GM19025 (cell line): ENCODE data around the gene FTHL17.

Experiments
- ATAC-seq: cut with Tn5 transposase; IDR thresholded peaks from one replicate; pipeline ENCODE4 v1.9.1; 2021; ENCODE audit warnings: mild to moderate bottlenecking, low read depth, moderate library complexity; ENCODE audit not compliant: unreplicated experiment

The FTHL17 gene

DNA sequence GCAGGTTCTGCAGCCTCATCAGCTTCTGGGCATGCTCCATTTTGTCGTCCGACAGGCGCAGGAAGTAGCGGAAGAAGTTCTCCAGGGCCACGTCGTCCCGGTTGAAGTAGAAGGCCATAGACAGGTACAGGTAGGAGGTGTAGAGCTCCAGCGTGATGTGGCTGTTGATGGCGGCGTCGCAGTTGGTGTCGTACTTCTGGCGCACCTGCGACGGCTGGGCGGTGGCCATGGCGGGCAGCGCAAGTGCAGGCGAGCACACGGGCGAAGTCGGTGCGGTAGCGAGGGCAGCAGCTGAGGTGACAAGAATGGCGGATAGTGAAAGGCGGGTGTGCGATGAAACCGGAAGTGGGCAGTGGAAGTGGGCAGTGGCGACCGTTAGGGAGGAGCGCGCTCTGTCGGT, at the start of gene FTHL17:
Gene FTHL17, minus strand, starts transcription at position 317 of the 400 bp plus-strand sequence. Its CDS starts 88 bp downstream, at position 229.
- no peak for ATAC-seq

DNA sequence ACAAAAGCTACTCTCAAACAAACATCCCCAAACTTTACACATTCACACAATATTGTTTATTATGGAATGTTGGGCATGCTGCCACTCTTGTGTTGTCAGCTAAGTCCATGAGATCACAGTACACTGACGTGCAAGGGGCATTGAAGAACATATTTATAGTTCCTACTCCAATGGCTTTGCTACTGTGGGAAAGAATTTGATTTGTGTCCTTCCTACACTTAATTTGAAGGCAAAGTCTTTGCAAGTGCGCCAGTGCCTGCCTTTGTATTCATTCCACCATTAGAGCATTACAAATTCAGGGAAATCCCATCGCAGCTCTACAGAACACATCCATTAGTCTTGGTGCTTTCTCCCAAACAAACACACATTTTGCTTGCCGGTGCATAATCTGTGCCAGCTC, 45.4 kb upstream of the FTHL17 start:
- ATAC-seq: no peak

DNA sequence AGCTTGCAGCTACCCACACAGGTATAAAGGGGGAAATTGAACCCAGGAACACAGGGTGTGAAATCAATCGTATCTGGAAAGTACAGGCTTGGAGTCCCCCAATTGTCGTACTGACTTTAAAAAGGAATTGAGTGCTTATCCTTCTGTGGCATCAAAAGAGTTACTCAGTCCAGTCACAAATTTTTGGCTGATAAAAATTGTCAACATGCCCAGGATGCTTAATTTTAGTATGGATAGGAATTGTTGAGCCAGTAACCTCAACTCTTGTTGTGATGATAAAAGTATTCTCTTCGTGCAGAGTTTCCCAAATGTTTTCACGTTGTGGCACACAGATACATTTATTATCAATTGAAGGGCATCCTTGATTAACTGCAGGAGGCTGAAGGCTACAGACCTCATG, 43.6 kb upstream of the FTHL17 start:
- ATAC-seq: no peak

DNA sequence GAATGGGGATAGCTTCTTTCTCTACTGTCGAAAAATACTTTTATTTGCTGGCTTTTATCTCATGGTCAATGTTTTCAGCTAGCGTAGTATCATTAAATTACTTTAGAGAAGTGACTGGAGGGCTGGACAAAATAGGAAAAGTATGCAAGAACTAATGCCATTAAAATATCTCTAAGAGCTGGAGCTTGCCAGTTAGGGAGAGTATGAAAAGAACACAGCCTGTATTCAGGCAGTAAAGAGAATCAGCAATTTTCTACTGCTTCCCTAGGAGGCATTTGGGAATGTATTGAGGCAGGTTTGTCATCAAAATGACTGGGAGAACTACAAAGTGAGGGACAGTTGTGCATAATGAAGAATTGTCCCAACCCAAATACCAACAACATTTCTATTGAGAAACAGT, 43.0 kb upstream of the FTHL17 start:
- no peak for ATAC-seq

DNA sequence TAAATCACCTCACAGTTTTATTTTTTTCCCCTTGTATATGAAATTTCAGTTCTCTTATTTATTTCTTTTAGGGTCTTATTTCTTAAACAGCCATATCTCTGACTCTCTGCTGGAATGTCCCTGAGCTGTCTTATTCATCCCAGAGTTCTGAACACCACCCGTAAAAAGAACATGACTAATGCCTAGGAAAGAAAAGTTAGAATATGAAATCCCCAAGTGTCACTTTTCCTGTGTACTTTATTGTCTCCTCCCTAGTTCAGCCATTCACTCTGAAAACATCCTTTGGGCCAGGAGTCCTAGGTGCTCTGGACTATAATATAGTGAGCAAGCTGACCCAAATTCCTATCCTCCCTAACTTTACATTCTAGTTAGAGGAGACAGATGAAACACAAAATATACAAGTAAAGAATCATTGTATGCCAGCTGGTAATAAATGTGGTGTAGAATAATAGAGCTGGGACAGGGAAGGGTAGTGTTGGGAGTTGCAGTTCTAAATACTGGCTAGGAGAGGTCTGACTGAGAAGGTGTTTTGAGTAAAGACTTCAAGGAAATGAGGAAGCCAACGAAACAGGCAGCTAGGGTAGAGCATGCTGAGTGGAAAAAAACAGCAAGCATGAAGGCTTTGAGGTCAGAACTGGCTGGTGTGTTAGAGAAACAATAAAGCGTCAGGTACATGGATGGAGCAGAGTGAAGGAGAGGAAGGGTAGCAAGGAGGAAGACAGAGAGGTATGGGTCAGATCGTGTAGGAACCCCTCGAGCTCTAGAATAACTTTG, 40.6 kb upstream of the FTHL17 start:
- no peak for ATAC-seq

DNA sequence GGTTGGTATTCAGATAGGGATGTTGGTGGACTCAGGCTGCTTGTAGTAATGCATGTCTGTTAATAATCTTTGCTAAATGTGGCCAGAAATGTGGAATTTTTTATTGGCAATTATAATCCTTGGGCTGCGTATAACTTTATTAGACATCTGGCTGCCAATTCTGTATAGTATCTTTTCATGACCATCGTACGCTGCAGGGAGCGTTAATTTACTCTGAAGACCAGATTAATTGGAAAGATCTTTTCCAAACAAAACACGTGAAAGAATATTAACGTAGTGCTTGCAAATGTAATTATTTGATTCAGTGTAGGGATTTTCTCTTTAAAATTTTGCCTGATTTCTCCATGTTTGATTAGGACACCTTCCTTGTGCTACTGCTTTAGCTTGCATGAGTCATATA, 38.8 kb upstream of the FTHL17 start:
- ATAC-seq: no peak

DNA sequence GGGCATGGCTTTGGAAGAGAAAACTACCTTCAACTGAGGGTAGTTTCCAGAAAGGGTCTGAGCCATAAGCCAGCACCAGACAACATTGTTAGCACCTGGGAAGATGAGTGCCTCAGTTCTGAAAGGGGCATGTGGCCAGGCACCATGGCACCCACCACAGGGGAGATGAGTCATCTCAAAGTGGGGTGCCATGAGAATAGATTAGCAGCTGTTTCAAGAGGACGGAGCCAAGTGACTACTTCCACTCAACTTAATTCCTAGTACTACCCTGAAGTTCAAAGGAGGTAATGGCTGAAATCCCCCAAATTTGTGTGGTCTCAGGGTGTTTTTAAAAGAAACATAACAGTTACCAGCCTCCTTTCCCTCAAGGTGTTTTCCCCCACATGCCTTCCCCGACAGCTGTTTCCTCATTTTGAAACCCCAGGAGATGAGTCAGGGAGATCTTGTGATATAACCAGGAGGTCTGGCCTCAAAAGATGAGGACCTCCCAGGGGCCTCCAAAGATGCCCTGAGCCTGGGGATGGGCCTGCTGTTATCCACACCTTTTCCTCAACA, 27.8 kb upstream of the FTHL17 start:
- peak; percentile 69 for ATAC-seq

DNA sequence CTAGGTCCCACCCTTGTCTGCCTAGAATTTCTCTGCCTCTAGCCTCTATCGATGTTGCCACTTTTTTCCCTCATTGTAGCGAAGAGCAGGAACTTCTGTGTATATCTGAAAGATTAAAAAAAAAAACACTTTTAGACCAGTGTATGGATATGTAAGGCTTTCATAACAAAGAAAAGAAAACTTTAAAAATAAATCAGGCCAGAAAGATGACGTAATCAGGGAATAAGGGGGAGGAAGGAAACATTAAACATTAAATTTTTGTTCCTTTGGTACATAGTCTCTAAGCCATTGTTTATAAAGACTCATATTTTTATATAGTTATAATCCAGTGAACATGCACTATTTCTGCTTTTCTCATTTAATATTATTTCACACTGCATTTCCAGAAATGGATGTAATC, 26.2 kb upstream of the FTHL17 start:
- ATAC-seq: no peak

DNA sequence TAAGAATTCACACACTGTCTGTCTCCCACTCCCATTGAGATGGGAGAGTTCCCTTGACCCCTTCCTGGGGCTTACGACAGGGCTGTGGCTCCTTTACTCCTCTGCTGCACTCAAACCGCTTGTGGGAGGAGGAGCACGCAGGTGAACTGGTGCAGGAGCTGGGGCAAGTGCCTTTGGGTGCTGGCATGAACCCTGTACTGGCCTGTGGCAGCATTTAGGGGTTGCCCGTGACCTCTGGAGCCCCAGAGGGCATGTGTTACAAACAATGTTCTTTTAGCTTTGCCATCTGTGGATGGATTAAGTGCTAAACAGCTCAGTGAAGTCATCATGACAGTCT, 21.8 kb upstream of the FTHL17 start:
- ATAC-seq: peak; percentile 30

DNA sequence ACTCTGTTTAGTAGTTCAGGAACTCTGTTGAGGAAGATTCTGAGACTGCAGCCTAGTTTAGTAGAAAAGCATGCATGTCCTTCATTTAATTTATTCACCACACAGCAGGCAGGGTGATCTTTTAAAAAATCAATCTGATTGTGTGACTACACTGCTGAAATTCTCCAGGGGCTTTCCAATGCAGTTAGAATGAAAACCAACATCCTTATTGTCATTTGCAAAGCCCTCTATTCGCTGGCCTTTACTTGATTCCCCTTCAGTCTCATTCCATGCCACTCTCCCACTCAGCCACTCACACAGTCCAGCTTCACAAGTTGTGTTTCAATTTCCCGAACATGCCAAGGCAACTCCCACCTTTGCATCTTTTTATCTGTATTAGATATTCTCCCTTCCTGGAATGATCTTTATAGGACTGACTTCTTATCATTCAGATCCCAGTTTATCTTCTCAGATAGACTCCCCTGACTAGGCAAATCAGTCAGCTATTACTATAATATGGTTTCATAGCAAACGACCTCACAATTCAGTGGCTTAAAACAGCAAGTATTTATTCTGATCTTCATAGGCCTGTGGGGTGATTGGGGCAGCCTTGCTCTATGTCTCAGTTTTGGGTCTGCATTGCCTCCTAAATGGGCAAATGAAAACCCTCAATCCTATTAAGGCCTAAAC, 21.3 kb upstream of the FTHL17 start:
- peak; percentile 60 for ATAC-seq

DNA sequence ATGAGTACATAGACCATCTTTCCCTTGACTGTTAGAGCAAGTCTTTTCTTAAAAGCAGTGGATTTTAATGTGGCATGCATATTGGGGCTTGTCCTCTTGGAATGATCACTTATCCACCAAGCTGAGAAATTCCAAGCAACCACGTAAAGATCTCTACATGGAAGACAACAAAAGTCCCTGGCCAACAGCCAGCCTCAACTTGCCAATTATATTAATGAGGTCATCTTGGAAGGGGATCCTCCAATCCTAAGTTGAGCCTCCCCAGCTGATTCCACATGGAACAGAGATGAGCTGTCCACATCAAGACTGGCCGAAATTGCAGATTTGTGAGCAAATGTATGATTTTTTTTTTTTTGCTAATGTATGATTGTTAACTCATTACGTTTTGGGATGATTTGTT, 20.6 kb upstream of the FTHL17 start:
- ATAC-seq: no peak

DNA sequence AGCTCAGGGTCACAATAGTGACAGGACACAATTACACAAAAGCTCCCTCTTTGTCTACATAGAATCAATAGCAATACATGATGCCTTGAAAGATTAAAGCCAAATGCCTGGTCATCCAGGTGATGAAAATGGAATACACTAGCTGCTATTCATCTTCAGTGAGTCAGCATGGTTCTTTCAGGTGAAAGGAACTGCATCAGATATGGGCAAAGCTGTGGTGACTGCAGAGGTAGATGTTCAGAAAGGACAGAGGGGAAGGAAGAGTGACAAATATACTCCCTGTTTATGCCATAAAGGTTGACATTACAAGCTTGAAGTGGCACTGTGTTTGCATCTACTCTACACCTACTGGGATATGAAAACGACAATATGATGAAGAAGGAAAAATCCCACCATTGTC, 20.0 kb upstream of the FTHL17 start:
- no peak for ATAC-seq

DNA sequence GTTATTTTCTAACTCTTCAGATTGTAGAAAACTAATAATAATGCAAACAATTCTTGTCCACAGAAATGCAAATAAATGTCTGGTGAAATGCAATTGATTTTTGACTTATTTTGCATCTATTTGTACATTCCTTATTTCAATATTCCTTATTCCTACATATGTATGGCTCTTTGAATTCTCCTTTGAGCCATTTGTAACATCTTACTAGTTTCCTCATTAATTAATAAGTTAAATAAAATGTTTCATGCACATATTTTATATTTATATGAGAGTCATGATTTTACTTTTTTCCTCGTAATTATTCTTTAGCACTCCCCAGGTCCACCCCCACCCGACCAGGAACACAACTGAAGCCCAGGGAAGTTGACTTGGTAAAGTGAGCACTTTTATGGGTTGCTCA, 2.7 kb upstream of the FTHL17 start:
- no peak for ATAC-seq

DNA sequence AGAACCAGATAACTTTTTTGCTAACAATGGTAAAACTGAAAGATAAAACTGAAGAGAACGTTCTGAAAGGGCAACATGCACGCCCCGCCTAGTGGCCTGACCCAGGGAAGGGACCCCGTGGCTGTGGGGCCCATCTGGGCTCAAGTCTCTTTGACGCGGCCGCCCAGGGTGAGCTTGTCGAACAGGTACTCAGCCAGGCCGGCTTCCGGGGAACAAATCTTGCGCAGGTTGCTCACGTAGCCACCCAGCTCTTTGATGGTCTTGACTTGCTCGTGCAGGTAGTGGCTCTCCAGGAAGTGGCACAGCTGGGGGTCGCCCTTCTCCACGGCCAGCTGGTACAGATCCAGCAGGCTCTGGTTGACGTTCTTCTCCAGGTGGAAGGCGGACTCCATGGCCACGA, 579 bp downstream of the FTHL17 start:
- ATAC-seq: no peak

DNA sequence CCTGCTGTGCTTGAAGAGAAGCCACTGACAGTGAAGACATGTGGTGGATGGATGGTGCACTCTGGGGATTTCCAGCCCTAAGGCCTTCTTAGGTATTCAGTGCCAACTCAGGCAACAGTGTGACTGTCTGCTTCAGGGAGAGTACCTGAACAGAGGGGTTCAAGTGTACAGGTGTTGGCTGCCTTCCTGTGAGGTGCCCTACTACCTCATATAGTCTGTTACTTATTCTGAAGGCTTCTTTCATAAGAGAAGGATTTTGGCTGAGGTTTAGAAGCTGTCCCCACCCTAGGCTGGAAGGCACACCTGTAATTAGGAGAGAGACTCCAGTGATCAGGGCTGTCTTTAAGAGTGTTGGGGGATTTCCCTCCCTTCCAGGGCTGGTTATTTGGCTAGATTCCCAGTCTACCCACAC, 1.8 kb downstream of the FTHL17 start:
- peak; percentile 75 for ATAC-seq

DNA sequence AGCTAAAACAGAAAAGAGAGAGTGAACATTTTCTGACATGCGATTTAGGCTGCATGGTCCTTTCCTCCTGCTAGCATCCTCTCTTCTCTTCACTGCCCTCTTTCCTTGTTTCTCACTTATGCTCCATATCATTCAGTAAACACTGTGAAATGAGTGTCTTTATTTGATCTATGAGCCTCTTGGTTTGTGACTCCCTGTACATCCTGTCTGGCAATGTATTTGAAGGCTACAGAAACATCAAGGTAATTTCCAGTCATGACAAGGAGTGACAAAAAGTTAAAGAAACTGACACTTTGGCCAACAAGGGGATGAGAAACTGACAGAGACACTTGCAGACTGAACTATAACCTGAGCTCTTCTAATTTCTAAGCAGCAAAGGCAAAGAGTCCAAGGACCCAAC, 8.7 kb downstream of the FTHL17 start:
- ATAC-seq: peak; percentile 53

DNA sequence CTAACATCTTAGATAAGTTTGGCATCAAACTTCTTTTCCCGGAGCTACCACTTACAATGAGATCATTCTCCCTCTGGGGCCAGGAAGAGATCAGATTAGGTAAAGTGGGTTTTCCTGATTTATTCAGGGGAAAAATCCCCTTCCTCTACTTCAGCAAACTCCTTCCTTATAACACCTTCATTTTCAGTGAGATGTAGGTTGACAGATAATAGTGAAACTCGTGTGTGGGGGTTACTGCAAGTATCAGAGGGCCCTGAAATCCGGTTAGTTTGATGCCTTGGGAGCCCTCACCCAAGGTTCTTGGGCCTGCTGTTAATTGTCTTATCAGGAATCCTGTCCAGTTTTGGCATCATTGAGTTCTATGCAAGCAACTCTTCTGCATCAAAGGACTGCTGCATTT, 10.8 kb downstream of the FTHL17 start:
- peak; percentile 60 for ATAC-seq

DNA sequence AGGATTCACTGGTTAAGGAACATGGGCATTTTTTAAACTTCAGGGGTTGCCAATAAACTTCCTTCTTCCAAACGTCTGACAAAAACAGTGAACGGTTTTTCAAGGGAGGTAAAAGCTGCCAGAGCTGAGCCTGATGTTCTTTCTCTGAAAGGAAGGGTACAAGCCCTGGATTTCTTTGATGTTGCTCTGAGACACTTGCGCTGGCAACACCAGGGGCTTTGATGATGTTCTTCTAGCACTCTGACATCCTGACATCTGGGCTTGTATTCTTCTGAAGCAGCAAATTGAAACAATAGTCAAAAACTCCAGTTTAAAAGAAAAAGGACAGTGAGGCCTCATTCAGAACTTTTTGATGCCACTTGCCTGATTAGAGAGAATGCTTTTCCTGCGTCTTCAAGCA, 11.8 kb downstream of the FTHL17 start:
- no peak for ATAC-seq

DNA sequence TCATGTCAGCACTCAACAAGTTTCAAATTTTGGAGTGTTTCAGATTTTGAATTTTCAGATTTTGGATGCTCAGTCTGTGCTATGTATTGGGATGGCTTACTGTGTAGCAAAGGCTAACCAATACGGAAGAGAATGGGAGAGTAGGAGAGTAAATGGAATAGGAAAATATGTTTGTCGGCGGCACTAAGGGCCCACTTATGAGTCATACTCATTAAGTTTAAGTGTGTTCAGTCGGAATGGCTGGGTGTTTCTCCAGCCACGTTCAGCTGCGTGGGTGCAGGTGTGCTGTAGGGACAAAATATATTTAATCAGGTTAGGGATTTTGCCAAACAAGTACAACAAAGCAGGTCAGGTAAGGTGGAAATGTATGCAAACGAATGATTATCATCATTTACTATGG, 13.6 kb downstream of the FTHL17 start:
- no peak for ATAC-seq

DNA sequence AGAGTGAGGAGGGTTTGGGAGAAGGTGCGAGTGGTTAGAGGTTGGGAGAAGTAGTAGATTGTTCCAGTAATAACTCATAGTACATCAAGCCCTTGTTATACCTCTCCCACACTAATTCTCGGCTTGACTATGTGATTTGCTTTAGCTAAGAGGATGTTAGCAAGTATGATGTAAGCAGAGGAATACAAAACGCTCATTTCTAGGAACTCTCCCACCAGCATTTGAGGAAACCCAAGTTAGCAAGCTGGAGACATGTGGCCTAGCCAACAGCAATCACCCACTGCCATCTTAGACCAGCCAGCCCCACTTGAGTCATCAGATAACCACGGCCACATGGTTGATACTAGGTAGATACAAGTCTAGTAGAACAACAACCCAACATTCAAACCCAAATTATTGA, 14.2 kb downstream of the FTHL17 start:
- no peak for ATAC-seq

DNA sequence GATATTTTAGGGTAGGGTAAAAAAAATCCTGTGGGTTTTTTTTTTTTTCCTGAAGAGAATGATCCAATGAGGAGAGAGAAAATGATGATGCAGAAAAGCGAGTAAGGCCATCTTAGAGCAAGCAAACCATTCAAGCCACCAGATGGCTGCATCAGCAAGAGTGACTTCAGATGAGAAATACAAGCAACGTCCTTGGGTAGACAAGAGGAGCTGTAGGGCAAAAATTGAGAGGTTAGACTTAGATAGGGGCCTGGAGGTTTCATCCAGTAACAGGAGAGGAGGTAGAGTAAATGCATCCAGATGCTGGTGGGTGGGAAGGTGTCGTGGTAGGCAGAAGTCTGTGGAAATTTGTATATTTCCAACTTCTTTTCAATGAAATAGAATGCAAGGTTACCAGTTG, 14.6 kb downstream of the FTHL17 start:
- ATAC-seq: no peak

DNA sequence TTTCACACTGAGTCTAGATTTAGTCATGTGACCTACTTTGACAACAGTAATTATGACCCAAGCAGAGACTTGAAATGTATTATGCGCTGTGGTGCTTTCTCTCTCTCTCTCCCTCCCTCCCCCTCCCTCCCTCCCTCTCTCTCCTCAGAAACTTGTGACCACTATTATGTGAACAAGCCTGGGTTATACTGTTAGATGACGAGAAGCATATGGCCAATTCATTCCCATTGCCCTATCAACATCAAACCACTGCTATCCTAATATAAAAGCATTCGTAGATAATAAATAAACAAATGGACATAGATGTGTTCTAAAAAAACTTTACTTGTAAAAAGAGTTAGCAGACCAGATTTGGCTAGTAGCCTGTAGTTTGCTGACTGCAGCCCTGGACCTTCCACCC, 18.2 kb downstream of the FTHL17 start:
- no peak for ATAC-seq
